Effector CD4-positive, alpha-beta T cell (primary cell): ENCODE results near the gene TSNAXIP1.
"Not testable (repeated sequence)": the region's sequence is repeated elsewhere in the genome, so short reads cannot be mapped to it uniquely, and the experiment has no call there.

Source experiments
- DNase-seq: peaks from one replicate; pipeline ENCODE4 v3.0.0-alpha.2; 2020

The TSNAXIP1 gene

DNA sequence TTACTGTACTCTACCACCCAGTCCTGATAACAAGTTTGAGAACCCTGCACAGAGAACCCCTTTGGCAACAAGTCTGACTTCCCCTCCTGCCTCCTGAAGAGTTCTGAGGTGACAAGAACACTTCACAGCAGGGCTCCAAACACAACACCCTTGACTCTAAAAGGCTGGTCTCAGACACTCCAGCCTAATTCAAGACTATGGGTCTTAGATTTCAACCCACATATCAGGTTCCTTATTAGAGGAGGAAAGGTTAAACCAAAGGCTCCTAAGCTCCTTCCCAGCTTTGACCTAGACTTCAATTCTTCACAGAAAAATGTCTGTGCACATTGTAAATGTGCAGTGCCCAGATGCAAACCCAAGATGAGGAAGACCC, 23.4 kb upstream of the TSNAXIP1 start:
- DNase-seq = no peak

DNA sequence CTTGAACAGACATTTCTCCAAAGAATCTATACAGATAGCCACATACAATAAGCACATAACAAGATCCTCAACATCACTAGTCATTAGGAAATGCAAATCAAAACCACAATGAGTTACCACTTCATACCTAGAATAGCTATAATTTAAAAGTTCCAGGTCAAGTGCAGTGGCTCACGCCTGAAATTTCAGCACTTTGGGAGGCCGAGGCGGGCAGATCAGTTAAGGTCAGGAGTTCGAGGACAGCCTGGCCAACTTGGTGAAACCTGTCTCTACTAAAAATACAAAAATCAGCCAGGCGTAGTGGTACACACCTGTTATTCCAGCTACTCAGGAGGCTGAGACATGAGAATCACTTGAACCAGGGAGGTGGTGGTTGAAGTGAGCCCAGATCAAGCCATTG, 20.2 kb upstream of the TSNAXIP1 start:
- DNase-seq = no peak

DNA sequence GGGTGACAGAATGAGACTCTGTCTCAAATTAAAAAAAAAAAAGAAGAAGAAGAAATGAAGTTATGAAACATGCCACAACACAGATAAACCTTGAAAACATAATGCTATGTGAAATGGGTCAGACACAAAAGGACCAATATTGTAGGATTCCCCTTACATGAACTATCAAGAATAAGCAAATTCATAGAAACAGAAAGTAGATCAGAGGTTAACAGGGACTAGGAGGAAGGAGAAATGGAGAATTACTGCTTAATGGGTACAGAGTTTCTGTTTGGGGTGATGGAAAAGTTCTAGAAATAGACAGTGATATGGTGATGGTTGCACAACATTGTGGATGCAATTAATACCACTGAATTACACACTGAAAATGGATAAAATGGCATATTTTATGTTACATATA, 16.6 kb upstream of the TSNAXIP1 start:
- no peak for DNase-seq

DNA sequence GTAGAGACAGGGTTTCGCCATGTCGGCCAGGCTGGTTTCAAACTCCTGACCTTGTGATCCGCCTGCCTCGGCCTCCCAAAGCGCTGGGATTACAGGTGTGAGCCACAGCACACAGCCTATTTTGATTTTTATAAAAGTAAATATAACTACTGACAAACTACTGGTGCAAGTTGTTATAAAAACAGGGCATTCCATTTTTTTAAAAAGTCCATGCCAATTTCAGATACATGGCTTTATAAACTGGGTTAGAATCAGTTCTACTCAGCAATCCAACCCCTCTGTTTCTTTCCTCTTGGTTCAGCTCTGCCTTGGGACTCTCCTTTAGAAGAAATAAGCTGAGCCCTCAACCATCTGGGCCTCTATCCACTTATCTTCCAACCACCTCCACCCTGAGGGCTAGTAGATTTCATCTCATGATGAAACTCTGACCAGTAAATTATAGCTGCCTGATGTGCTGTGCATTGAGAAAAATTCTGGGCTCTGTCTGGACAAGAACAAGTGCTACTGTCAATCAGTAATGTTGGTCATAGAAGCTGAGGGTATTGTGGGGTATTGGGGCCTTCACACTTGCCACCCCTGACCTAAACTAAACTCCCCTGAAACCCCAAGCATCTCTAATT, 10.5 kb upstream of the TSNAXIP1 start:
- no peak for DNase-seq

DNA sequence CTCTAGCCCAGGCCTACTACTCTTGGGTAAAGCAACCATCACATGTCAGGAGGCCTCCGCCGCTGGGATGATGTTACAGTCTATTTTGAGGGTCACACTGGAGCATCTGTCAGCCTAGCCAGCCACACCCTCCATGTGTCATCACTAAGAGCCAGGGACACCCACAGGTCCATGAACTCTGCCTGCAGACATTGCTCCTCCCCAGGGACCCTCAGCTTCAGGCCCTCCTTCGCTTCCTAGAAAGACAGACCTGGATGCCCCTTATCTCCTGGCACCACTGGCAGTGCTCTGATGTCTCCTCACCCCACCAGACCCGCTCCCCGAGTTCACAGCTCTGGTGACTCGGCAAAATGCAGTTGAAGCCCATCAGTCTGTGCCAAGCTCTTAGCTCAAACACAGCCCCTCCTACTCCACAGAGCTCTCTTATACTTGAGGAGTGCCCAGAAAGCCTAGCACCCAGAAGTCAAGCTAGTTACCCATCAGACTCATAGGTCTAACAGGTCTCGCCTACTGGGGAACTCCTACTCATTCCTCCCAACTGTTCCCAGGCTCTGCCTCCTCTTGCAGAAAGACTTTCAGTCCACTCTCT, 6.3 kb upstream of the TSNAXIP1 start:
- no peak for DNase-seq

DNA sequence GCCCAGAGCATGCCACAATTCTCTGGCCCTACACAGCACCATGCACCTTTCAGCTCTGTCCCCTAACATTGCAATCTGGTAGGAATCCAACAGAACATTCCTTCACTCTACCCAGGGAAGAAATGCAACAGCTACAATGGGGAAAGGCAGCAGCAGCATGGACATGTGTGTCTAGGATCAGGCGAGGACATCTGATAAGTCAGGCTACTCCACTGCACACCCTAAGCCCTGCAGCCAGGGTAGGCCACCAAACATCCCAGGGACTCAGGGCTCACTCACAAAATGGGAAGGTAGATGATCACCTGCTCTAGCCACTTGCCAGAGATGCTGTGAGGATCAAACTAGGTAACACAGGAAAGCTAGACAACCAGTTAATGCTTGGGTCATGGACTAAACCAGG, 5.4 kb upstream of the TSNAXIP1 start:
- no peak for DNase-seq

DNA sequence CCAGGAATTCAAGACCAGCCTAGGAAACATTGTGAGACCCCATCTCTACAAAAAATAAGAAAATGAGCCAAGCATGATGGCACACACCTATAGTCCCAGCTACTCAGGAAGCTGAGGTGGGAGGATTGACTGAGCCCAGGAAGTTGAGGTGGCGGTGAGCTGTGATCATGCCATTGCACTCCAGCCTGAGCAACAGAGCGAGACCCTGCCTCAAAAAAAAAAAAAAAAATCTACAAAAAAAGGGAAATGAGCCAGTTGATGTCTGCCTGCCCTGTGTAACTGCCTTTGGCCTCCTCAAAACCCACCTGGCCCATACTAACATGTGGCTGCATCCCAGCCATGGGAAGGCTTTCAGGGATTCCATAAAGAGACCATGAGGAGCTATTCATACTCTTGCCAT, 4.8 kb upstream of the TSNAXIP1 start:
- no peak for DNase-seq

DNA sequence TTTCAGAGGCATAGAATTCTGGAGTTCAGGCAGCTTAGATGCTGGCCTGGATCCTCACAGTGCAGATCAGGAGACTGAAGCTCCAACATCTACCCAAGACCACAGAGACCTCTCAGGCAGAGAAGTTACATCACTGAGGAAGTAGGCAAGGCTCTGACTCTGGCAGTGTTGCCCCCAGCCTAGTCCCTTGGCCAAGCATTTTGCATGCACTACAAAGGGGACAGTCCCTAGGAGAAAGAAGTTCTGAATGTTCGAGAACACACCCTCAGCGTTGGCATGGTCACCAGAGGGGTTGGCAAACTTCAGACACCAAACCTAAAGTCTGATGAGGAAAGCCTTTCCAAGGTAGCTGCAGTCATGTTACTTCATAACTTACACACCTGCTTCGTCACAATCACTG, 2.8 kb upstream of the TSNAXIP1 start:
- DNase-seq = no peak

DNA sequence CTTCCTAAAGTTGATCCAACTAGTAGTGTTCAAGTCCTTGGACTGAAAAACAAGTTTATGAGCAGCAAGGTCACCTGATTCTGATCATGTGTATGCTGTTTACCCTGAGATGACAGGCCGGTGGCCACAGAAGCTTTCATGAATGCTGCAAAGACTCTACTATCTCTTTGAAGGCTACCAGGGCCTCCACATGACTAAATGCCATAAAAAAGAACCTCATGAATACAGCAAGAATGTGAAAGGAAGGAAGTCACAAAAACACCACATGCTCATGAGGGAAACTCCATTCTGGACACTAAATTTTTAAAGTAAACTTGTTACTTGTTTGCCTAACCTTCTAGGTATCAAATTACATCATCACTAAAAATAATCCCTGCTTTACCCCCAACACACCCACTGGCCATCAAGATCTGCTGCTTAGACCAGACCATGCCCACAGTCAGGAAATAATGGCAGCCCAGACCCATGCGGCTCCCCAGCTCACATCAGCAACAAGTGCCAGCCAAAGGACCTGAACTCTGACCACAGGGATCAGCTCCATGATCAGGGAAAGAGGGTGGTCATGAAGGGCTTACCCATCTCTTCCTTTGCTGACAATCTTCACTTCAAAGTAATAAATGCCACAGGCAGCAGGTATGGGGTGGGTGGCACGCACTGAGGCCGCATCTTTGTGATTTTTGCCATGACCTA, 1.7 kb upstream of the TSNAXIP1 start:
- no peak for DNase-seq

DNA sequence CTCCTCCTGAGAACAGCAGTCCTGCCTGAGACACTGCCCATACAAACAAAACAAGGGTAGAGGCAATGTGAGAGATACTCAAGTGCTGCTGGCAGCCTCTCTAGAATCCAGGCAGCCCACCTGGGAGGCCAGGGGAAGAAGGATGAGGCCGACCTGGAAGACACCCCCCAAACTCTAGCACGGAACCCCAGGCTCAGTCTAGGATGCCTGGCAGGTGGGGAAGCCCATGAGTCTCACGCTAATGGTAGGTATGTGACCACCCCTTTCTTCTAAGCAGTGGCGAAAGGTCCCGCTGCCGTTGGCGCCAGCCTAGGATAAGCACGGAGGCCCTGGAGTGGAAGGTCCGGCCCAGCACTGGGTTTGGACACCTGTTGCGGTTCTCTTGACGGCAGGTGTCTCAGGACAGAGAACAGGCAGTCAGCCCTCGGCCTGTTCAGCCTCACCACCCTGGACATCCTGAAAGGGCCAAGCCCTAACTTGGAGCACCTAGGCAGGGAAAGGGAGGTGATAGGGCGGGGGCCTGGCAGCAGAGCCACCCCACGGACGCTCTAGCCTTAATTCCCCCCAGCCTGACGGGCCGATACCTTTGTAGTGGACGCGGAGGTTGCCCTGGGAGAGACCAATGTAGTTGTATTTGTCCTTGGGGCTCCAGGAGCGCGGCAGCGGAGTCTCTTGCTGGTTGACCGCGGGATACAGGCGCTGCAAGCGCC, 816 bp upstream of the TSNAXIP1 start:
- no peak for DNase-seq

DNA sequence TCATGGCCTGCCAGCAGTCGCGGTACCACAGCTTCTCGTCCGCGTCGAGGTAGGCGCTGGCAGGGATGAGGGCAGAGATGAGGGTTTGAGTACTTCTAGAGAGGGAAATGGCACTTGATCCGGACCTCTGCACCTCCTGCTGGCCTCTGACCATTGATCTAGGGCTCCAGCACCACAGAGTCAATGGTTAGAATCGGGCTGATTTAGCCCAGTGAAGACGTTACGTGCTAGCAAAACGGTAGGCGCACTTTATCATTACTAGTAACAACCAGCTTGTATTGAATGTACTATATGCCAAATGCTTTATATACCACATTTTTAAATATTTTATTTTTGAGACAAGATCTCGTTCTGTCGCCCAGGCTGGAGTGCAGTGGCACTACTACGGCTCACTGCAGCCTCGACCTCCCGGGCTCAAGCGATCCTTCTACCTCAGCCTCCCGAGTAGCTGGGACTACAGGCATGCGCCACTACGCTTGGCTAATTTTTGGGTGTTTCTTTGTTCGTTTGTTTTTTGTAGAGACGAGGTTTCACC, 526 bp downstream of the TSNAXIP1 start:
- no peak for DNase-seq

DNA sequence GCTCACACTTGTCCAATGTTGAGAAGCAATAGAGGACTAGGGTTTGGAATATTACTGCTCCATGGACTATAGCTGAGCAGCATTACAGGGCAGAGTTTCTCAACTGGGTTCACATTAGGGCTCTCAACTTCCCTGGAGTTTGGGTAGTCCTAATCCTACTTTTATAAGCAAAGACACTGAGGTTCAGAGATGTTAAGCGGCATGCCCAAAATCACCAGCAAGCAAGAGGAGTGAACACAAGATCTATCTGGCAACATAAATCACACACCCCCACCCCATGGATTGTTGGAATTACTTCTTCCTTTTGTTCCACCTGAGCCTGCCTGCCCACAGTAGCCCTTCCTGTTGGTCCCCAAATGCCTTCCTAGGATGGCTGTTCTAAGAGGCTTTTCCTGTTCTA, 5.2 kb downstream of the TSNAXIP1 start:
- DNase-seq = no peak

DNA sequence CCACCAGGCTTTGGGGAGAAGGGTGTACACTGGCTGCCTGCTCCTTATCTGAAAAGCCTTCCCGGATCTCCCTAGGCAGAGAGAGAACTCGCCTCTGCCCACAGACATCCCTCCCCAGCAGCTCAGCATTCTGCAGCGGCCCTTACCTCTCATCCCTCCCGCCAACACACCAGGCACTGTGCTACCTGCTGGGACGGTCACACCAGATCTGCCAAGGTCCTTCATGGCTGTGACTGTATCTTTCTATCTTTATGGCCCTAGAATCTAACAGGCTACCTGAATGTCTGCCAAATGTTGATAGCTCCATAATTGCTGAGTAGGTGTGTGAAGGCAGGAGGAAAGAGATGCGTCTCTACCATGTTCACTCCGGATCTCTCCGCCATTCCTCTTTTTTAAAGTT, 7.9 kb downstream of the TSNAXIP1 start:
- no peak for DNase-seq

DNA sequence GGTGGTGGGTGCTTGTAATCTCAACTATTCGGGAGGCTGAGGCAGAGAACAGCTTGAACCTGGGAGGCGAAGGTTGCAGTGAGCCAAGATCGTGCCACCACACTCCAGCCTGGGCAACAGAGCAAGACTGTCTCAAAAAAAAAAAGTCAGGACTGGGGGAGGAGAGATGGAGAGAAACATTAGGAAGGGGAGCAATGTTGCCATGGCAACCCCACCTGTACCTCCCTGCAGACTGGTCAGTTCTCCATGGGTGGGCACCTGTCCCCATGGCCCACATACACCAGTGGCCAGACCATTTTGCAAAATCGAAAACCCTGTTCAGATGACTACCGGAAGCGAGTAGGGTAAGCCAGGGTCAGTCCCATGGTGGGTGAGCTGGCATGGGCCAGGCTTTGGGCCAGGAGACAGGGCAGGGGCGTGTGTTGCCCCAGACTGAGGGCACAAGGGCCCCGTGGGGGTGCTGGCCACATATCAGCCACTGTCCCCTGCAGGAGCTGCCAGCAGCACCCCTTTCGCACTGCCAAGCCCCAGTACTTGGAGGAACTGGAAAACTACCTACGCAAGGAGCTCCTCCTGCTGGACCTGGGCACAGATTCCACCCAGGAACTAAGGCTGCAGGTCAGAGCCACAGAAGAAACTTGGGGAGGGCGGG, 14.0 kb downstream of the TSNAXIP1 start:
- DNase-seq = no peak

DNA sequence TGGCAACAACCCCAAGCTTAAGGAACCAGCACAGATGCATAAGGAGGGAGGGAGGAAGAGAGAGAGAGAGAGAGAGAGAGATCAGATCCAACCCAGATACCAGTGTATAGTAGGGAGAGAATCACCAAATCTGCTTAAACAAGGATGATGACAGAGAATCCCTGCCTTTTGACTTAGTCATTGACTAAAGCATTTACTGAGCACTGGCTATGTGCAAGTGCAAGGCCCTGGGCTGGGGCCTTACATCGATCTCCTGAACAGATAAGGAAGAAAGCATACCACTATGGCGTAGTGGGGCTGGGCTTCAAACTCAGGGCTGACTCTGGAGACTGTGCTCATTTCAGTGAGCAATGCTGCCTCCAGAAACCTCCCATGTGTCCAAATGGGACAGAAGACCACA, 15.8 kb downstream of the TSNAXIP1 start:
- DNase-seq = no peak

DNA sequence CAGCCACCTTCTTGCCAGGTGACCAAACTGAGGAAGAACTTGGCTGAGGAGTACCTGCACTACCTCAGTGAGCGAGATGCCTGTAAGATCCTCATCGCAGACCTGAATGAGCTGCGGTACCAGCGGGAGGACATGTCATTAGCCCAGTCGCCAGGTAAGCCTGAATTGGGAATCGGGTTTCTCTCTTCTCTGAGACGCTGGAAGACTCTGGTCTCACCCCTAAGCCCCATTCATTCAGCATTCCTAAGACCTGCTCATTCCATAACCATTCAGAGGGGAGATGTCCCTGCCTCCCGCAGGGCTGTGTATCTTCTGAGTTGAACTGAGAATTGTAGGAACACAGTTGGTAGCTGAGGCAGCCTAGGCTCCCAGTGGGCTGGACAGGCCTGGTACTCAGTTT, 18.4 kb downstream of the TSNAXIP1 start:
- DNase-seq = no peak

DNA sequence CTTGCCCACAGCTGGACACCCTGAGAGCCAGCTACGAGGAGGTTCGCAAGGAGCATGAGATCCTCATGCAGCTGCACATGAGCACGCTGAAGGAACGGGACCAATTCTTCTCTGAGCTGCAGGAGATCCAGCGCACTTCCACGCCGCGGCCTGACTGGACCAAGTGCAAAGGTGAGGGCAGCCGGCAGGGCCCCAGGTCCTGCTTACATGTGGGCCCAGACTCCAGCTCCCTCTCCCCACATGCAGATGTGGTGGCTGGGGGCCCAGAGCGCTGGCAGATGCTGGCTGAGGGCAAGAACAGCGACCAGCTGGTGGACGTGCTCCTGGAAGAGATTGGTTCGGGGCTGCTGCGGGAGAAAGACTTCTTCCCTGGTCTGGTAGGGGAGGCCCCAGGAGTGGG, 19.2 kb downstream of the TSNAXIP1 start:
- no peak for DNase-seq

DNA sequence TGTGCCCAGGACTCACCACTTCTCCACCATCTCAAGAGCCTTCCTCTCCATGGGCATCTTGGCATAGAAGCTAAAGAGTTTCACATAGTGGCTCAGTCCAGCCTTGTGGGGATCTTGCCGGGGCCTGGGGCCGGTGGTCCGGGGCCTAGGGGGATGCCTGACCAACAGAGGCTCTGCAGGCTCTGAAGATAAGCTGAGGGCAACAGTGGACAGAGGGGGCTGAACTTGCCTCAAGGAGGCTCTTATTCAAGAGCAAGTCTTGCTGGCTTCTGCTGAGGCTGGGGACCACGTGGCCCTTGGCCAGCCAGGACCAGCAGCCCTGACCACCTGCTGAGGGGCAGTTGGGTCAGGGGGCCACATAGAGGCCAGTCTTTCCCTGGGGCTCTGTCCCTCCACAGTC, 22.0 kb downstream of the TSNAXIP1 start:
- no peak for DNase-seq

DNA sequence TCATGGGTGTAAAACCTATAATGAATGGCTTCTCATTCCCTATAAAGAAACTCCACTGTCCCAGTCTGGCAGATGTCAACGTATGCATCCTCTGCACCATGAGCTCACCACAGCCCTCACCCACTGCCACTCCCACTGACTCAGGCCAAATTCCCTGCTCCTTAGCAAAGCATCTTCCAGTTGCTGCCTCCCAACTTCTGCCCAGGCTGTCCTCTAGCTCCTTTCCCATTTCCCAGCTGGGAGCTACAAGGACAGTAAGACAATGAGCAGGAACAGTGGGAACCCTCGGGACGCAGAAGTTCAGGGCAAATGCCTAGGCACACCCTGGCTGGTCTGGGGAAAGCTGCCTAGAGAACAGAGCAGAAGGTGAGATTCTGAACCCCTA, 26.3 kb downstream of the TSNAXIP1 start:
- no peak for DNase-seq

DNA sequence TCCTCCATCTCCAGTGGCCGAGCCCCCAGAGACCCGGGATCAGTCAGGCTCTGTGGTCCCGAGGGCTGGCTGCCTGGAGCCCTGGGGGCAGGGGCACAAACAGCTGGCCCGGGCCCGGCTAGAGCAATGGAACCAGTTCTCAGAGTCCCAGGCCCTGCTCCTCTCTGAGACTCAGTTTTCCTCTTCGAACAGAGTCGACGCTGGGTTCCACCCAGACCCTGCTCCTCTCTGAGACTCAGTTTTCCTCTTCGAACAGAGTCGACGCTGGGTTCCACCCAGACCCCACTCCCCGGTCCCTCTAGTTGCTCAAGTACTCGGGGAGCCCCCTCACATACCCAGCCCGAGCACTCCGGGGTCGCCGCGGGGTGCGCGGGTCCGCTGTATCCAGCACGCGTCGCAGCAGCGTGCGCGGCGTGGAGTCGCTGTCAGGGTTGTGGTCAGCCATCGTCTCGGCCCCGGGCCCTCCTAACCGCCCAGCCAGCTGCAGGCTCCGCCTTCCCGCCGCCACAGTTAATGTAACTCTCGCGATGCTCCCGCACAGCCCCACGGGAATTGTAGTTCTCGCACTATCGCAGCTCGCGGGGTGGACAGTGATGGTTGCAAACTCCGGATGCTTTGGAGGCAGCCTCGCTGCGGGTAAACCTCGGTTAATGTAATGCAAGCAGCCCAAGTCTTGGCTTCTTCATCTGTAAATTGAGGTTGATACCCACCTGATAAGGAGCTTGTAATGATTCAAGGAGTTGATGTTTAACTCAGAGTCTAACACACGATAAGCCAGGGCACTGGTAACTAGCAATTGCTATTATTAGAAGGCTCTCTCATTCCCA, 26.9 kb downstream of the TSNAXIP1 start:
- peak; percentile 91 for DNase-seq

DNA sequence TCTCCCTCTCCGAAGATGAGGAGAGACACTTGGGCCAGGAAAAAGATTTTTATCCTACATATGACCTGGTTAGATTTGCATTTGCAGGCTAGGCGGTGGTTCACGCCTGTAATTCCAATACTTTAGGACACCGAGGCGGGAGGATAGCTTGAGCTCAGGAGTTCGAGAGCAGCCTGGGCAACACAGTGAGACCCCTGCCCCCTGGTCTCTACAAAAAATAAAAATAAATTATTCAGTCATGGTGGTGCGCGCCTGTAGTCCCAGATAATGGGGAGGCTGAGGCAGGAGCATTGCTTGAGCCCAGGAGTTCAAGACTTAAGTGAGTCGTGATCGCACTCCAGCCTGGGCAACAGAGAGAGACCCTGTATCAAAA, 27.5 kb downstream of the TSNAXIP1 start:
- DNase-seq = no peak

DNA sequence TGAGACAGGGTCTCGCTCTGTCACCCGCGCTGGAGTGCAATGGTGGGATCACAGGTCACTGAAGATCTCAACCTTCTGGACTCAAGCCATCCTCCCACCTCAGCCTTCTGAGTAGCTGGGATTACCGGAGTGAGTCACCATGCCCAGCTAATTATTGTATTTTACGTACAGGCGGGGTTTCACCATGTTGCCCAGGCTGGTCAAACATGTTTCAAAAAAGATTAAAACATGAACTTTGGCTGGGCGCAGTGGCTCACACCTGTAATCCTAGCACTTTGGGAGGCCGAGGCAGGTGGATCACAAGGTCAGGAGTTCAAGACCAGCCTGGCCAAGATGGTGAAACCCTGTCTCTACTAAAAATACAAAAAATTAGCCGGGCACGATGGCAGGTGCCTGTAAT, 30.5 kb downstream of the TSNAXIP1 start:
- DNase-seq = not testable (repeated sequence)
